ENCODE measurements around the gene DLGAP1.

DNA sequence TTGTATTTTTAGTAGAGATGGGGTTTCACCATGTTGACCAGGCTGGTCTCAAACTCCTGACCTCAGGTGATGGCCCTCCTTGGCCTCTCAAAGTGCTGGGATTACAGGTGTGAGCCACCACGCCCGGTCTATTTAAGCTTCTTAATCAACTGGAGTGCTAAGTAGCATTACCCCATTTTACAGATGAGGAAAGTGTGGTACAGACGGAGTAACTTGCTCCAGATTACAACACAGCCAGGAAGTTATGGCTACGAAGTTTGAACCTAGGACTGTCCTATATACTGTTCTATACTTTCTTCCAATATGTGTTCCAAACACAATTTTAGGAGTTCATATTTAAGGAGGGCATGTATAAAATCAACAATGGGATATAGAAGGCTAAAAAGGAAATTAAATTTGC lies 807.5 kb downstream of the DLGAP1 start:
- TF ChIP-seq, protein P1, sequence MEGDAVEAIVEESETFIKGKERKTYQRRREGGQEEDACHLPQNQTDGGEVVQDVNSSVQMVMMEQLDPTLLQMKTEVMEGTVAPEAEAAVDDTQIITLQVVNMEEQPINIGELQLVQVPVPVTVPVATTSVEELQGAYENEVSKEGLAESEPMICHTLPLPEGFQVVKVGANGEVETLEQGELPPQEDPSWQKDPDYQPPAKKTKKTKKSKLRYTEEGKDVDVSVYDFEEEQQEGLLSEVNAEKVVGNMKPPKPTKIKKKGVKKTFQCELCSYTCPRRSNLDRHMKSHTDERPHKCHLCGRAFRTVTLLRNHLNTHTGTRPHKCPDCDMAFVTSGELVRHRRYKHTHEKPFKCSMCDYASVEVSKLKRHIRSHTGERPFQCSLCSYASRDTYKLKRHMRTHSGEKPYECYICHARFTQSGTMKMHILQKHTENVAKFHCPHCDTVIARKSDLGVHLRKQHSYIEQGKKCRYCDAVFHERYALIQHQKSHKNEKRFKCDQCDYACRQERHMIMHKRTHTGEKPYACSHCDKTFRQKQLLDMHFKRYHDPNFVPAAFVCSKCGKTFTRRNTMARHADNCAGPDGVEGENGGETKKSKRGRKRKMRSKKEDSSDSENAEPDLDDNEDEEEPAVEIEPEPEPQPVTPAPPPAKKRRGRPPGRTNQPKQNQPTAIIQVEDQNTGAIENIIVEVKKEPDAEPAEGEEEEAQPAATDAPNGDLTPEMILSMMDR (conservative IDR thresholded peaks at IDR 0.05 in 1 of 2, IDR thresholded peaks at IDR 0.05 in 1 of 2; ENCODE audit: extremely low read depth in 1 of 2, insufficient read depth in 1 of 2, low read depth in 1 of 2, low read length in 2 of 2): no peak
- TF ChIP-seq EZH2 (IDR thresholded peaks at IDR 0.05; ENCODE audit: borderline replicate concordance, low read length): no peak
